Mucosa of descending colon (tissue), 3 donors: Measurements from ENCODE around the gene MAG. TPM values are rescaled to one million over a fixed set of nuclear protein-coding genes. Genes with fewer than 3 reads are reported as not detected.

Source experiments
- ATAC-seq: fragments of 200-7000 bp; cut with Tn5 transposase; one replicate; pipeline ENCODE4 v1.9.1; 2020; ENCODE audit warnings: mild to moderate bottlenecking, moderate library complexity
- DNase-seq, 3 donors: peaks; one replicate each; pipeline ENCODE4 v3.0.0-alpha.2; 2020
- H3K36me3 ChIP-seq: fragments of 200-600 bp; one replicate; pipeline ENCODE4 v1.8.0; 2021; ENCODE audit warnings: low read depth, mild to moderate bottlenecking
- H3K4me1 ChIP-seq: fragments of 200-600 bp; one replicate; pipeline ENCODE4 v1.8.0; 2021; ENCODE audit warnings: low read depth, mild to moderate bottlenecking
- H3K4me3 ChIP-seq: fragments of 200-600 bp; one replicate; pipeline ENCODE4 v1.8.0; 2021; ENCODE audit warnings: mild to moderate bottlenecking
- H3K9me3 ChIP-seq: fragments of 200-600 bp; one replicate; pipeline ENCODE4 v1.8.0; 2021; ENCODE audit warnings: mild to moderate bottlenecking
- CTCF ChIP-seq: fragments of 200-600 bp; IDR thresholded peaks from one replicate; pipeline ENCODE4 v1.8.0; 2022; ENCODE audit warnings: antibody characterized with exemption, mild to moderate bottlenecking
- intact Hi-C, 2 donors: fragments of 100-400 bp; cut with DNase I in 1 of 2; cut with micrococcal nuclease in 1 of 2; formaldehyde crosslinking; loops; one replicate each; pipeline versions ENCODE4 v1.11.0 to v1.11.1; 2022; cut with DNase I, micrococcal nuclease
- total RNA-seq, 3 donors: library from RNA; stranded (reverse); fragmentation: NEBNext Ultra II Directional in 2 of 3; extraction: Animal tissue kit (Norgen Biotek cat#: 25700) in 2 of 3; gene quantifications; one replicate each; pipeline versions ENCODE4 v1.2.1 to v1.2.4, GENCODE V29; 2021 to 2023
- donor health status: DM: no; HTN: no; CAD: no; lungs with moderate emphysema.
- donor health status: DM: no; HTN: no; CAD: no.
- donor health status: DM: no; HTN: yes; CAD: no.

Gene MAG
- total RNA-seq, 3 donors from 2014 or later: 0.80 TPM; not detected in 2

GRCh38 chr19:35287713-35288112, 4.2 kb upstream of the MAG start:
- no peaks in the 10 kb centered on the region for H3K4me1 ChIP-seq
- no peaks in the 10 kb centered on the region for H3K36me3 ChIP-seq
- DNase-seq: no peak
- H3K9me3 ChIP-seq: no peaks in the 10 kb centered on the region
- intact Hi-C loops: no loop called here
- TF ChIP-seq CTCF: no peak
- no peak for ATAC-seq
- no peak overlapping the region for H3K4me3 ChIP-seq

- Histone ChIP-seq H3K36me3 (no peaks in the 10 kb centered on the region), H3K4me1 (no peaks in the 10 kb centered on the region), H3K9me3 (no peaks in the 10 kb centered on the region), H3K4me3 (no peak overlapping the region)
- DNase-seq: no peak
- no peak for ATAC-seq
- TF ChIP-seq CTCF: no peak
- intact Hi-C loops: no loop called here
Measured at GRCh38 chr19:35288331-35288730, 3.6 kb upstream of the MAG start.

- Histone ChIP-seq H3K4me1 (no peaks in the 10 kb centered on the region), H3K36me3 (no peaks in the 10 kb centered on the region), H3K4me3 (no peak overlapping the region), H3K9me3 (no peaks in the 10 kb centered on the region)
- DNase-seq (no peak), ATAC-seq (no peak)
- no peak for TF ChIP-seq CTCF
- intact Hi-C loops: no loop called here
Measured at GRCh38 chr19:35288906-35289305, 3.1 kb upstream of the MAG start.

- no peak for DNase-seq
- Histone ChIP-seq H3K9me3 (no peaks in the 10 kb centered on the region), H3K4me3 (no peak overlapping the region), H3K36me3 (no peaks in the 10 kb centered on the region), H3K4me1 (no peaks in the 10 kb centered on the region)
- no peak for ATAC-seq
- no peak for TF ChIP-seq CTCF
- intact Hi-C loops: no loop called here
Measured at GRCh38 chr19:35290381-35291127, 1.4 kb upstream of the MAG start.

- H3K36me3 ChIP-seq: no peaks in the 10 kb centered on the region
- no peak overlapping the region for H3K4me3 ChIP-seq
- H3K9me3 ChIP-seq: no peaks in the 10 kb centered on the region
- no peak for TF ChIP-seq CTCF
- no peaks in the 10 kb centered on the region for H3K4me1 ChIP-seq
- DNase-seq (no peak), ATAC-seq (no peak)
- intact Hi-C loops: no loop called here
Measured at GRCh38 chr19:35291259-35291658, 702 bp upstream of the MAG start.
